ENCODE results near the gene ZFYVE28.

Gene ZFYVE28

DNA sequence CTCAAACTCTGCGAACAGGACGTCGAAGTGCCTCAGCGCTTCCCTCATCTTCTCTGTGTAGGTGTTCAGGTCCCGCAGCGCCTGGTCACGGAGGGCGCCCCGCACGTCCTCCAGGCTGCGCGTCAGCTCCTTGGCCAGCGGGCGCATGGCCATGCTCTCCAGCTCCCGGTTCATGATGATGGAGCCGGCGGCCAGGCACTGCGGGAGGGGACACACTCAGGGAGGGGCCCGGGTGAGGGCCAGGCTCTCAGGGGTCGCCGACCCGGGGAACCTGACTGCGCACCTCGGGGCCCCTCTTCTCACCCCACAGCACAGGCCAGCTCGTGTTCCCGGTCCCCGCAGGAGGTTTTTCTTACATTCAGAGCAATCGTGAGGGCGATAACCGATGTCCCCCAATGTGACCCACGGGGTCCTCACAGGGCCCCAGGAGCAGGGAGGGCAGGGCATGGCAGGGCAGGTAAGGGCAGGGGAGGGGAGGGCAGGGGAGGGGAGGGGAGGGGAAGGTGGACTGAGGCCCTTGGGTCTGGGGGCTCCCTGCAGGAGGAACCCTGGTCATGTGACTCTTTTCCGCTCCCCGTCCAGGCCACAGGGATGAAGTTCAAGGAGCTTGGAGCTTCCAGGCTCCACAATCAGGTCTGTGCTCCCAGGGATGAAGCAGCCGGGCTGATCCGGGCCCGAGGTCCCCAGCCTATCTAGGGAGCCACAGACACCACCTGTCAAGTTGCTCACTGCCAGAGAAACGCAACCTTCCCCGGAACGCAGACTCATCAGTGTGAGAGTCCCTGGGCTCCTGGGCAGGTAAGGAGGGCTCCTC, 78.8 kb downstream of the ZFYVE28 start:
- TF ChIP-seq, protein P1, sequence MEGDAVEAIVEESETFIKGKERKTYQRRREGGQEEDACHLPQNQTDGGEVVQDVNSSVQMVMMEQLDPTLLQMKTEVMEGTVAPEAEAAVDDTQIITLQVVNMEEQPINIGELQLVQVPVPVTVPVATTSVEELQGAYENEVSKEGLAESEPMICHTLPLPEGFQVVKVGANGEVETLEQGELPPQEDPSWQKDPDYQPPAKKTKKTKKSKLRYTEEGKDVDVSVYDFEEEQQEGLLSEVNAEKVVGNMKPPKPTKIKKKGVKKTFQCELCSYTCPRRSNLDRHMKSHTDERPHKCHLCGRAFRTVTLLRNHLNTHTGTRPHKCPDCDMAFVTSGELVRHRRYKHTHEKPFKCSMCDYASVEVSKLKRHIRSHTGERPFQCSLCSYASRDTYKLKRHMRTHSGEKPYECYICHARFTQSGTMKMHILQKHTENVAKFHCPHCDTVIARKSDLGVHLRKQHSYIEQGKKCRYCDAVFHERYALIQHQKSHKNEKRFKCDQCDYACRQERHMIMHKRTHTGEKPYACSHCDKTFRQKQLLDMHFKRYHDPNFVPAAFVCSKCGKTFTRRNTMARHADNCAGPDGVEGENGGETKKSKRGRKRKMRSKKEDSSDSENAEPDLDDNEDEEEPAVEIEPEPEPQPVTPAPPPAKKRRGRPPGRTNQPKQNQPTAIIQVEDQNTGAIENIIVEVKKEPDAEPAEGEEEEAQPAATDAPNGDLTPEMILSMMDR (IDR thresholded peaks at IDR 0.05; ENCODE audit: insufficient read depth, low read depth, low read length, missing control alignments), result no peak
- H3K4me3 ChIP-seq (ENCODE audit: low read length), result no peak overlapping the region
- no peak for DNase-seq (ENCODE audit: low read depth)

DNA sequence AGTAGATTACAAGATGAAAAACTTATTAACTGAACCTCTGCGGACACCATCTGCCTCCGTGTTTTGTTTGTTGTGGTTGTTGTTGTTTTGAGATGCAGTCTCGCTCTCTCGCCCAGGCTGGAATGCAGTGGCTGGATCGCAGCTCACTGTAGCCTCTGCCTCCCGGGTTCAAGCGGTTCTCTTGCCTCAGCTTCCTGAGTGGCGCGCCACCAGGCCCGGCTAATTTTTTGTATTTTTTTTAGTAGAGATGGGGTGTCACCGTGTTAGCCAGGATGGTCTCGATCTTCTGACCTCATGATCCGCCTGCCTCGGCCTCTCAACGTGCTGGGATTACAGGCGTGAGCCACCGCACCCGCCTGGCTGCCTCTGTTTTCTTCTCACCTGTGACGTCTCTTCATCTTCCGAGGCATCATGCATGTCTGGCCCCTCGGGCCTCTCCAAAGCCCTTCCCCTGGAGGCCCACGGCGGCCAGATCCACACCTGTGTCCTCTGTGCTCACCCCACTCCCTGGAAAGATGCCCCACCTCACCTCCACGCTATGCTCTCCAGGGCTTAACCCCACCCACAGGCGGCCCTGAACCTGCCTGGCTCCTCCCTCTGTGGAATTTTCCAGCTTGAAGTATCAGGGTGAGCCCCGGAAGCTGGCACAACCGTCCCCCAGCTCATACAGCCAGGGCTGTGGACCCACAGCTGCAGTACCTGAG, 79.5 kb downstream of the ZFYVE28 start:
- TF ChIP-seq, protein P1 (IDR thresholded peaks at IDR 0.05; ENCODE audit: insufficient read depth, low read depth, low read length, missing control alignments), result no peak
- no peak for DNase-seq (ENCODE audit: low read depth)
- no peak overlapping the region for H3K4me3 ChIP-seq (ENCODE audit: low read length)

DNA sequence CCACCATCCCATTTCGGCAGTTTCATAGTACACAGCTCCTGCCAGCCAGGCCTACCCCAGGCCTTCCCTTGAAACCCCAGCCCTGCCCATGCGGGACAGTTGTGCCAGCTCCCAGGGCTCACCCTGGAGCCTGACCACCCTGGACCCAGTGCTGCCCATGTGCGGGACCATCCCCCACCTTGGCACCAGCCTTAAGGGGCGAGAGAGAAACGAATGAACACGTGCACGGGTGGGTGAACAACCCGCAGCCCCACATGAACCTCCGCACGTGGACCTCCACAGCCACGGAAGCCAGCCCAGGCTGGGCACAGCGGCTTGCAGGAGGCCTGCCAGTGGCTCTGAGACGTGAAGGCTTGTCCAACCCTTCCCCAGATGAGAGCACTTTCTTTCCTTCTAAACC, 80.5 kb downstream of the ZFYVE28 start:
- TF ChIP-seq, protein P1 (IDR thresholded peaks at IDR 0.05; ENCODE audit: insufficient read depth, low read depth, low read length, missing control alignments), result no peak
- no peak for DNase-seq (ENCODE audit: low read depth)

DNA sequence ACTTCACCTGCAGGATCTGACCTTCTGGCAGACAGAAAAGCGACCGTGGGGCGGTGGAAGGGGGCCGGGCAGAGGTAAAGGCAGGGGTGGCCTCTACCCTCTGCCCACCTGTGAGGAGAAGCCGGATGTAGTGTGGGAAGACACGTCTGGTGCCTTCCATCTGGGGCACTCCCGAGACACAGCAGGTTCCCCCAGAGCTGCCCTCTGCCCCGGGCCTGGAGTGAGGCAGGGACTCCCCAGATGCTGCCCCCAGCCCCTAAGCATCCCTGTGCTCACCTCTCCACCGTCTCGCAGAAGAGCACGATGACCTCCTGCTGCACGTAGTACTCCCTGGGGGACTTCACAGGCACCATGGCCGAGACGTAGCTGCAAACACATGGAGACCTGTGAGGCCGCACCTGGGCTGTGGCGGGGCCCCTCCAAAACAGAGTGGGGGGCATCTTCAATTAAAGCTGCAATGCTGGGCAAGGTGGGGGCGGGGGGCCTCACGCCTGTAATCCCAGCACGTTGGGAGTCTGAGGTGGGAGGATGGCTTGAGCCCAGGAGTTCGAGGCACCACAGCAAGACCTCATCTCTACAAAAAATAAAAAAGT, 81.2 kb downstream of the ZFYVE28 start:
- TF ChIP-seq, protein P1 (IDR thresholded peaks at IDR 0.05; ENCODE audit: insufficient read depth, low read depth, low read length, missing control alignments), result no peak
- no peak for DNase-seq (ENCODE audit: low read depth)
- H3K4me3 ChIP-seq (ENCODE audit: low read length), result no peak overlapping the region

More for the DNA sequence above, 80.5 kb downstream of the ZFYVE28 start:
- no peak overlapping the region for H3K4me3 ChIP-seq (ENCODE audit: low read length)

DNA sequence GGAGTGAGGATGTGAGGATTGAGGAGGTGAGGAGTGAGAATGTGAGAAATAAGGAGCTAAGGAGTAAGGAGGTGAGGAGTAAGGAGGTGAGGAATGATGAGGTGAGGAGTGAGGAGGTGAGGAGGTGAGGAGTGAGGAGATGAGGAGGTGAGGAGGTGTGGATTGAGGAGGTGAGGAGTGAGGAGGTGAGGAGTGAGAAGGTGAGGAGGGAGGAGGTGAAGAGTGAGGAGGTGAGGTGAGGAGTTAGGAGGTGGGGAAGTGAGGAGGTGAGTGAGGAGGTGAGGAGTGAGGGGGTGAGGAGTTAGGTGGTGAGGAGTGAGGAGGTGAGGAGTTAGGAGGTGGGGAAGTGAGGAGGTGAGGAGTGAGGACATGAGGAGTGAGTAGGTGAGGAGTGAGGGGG, 81.8 kb downstream of the ZFYVE28 start:
- TF ChIP-seq, protein P1 (IDR thresholded peaks at IDR 0.05; ENCODE audit: insufficient read depth, low read depth, low read length, missing control alignments), result no peak
- no peak for DNase-seq (ENCODE audit: low read depth)

DNA sequence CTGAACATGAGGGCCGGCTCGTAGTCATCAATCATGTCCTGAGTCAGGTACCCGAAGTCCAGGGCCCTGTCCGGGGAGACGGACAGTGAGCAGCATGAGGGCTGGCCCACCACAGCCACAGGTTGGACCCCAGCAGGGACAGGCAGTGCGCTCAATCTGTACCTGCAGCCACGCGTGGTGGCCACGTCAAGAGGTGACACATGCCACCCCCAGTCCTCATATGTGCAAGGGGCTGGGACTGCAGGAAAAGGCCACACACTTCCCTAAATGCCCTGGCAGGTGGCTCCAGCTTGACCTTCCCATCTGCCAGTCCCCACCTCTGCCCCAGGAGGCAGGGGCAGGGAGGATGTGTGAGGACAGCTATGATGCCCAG, 82.7 kb downstream of the ZFYVE28 start:
- TF ChIP-seq, protein P1 (IDR thresholded peaks at IDR 0.05; ENCODE audit: insufficient read depth, low read depth, low read length, missing control alignments), result no peak
- no peak for DNase-seq (ENCODE audit: low read depth)
- H3K4me3 ChIP-seq (ENCODE audit: low read length), result no peak overlapping the region

More for the DNA sequence above, 81.8 kb downstream of the ZFYVE28 start:
- no peak overlapping the region for H3K4me3 ChIP-seq (ENCODE audit: low read length)
